Sigmoid colon (tissue), 7 donors: ENCODE measurements around the gene PIP4K2C. TPM values are rescaled to one million over a fixed set of nuclear protein-coding genes. Genes with fewer than 3 reads are reported as not detected.

Experiments used
- DNase-seq: peaks from one replicate; pipeline ENCODE4 v3.0.0-alpha.2; 2019
- H3K27ac ChIP-seq, 4 donors: fragments of 200-600 bp; sonication (generic); one replicate each; pipeline ENCODE4 v1.5.1; 2016 to 2019; ENCODE audit warnings: mild to moderate bottlenecking in 1 of 4
- H3K27me3 ChIP-seq, 3 donors: fragments of 200-600 bp; sonication (generic); one replicate each; pipeline ENCODE4 v1.5.1; 2019; ENCODE audit warnings: mild to moderate bottlenecking in 1 of 3
- H3K36me3 ChIP-seq, 4 donors: fragments of 200-600 bp; sonication (generic); one replicate each; pipeline ENCODE4 v1.5.1; 2016 to 2019
- H3K4me1 ChIP-seq, 4 donors: fragments of 200-600 bp; sonication (generic); one replicate each; pipeline ENCODE4 v1.5.1; 2017 to 2019
- H3K4me3 ChIP-seq, 4 donors: fragments of 200-600 bp; sonication (generic); one replicate each; pipeline ENCODE4 v1.5.1; 2017 to 2019; ENCODE audit warnings: mild to moderate bottlenecking in 2 of 4, moderate library complexity in 1 of 4
- H3K9me3 ChIP-seq, 4 donors: fragments of 200-600 bp in 3 of 4; sonication (generic) in 3 of 4; one replicate each; pipeline versions ENCODE4 v1.5.1 to v1.6.1; 2013 to 2019
- EP300 ChIP-seq, 4 donors: sonication (generic); formaldehyde crosslinking; IDR thresholded peaks; one replicate each; pipeline ENCODE4 v1.6.1; 2017; ENCODE audit warnings: antibody characterized with exemption in 4 of 4
- POLR2A ChIP-seq, 2 donors: fragments of 450-650 bp; IDR thresholded peaks; one replicate each; pipeline ENCODE4 v1.6.1; 2016; ENCODE audit warnings: antibody characterized with exemption in 2 of 2, mild to moderate bottlenecking in 2 of 2, moderate library complexity in 2 of 2
- POLR2AphosphoS5 ChIP-seq, 4 donors: sonication (generic); formaldehyde crosslinking; IDR thresholded peaks; one replicate each; pipeline ENCODE4 v1.6.1; 2017; ENCODE audit warnings: antibody characterized with exemption in 4 of 4
- WGBS, 2 donors: extraction: QIAGEN DNeasy Blood & Tissue Kit; methylation state at CpG; one replicate each; pipeline ENCODE4 v1.1.7; 2013; 5-methylcytosine and 5-hydroxymethylcytosine counted together
- intact Hi-C: fragments of 100-400 bp; cut with DNase I; formaldehyde crosslinking; loops from one replicate; pipeline ENCODE4 v1.15.1; 2023
- polyA plus RNA-seq, 3 donors: library from polyadenylated mRNA; stranded (reverse); fragments of 200-250 nt; gene quantifications; one replicate each; pipeline ENCODE4 v1.2.3, GENCODE V29; 2013
- total RNA-seq, 4 donors: library from RNA; depleted of rRNA; stranded (reverse); fragments of >200 nt; gene quantifications; one replicate each; pipeline ENCODE4 v1.1.0, GENCODE V29; 2016
- TF ChIP-seq, protein P1 (sequence below), 4 experiments: fragments of 450-650 bp in 3 of 4; fragments of 200-600 bp in 1 of 4; IDR thresholded peaks; one replicate each; pipeline ENCODE4 v1.5.1; 2016 to 2019; ENCODE audit warnings: antibody characterized with exemption in 4 of 4, mild to moderate bottlenecking in 3 of 4, moderate library complexity in 2 of 4
- donor health status: healthy with polysubstance abuse.
- donor health status: Bipolar disorder and iron deficiency.
- donor health status: healthy.

Gene PIP4K2C
- total and polyA plus RNA-seq, 7 donors: 13.3 to 30.5 (median 21.0) TPM

DNA sequence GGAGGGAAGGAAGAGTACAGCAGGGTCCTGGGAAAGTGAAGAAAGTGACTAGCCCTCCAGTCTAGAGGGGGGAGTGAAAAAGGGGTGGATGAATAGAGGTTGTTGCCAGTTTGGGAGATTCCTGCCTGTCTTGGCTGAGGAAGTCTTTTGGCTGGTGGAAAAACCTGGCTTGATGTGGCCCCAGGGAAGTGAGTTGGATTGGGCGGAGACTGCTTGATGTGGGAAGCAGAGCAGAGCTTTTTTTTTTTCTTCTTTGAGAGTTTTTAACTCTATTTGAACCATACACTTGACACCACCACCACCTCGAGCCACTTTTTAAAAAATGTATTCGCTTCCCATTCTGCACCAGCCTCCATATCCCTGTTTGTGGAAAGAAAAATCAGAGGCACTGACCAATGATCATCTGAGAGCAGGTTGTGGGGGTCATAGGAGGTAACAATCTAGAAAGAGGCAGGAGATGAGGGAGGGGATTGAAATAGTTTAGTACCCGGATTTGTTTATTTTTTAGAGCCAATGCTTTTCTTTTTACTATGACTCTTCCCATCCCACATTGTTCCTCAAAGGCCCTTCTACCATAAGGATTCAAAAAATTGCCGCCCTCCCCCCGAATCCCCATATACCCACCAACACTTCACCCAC is 12.9 kb downstream of the PIP4K2C start:
- H3K36me3 ChIP-seq: peaks cover 7 to 57% (median 27%) of the 10 kb centered on the region in 4 donors
- WGBS, 2 donors: 37 to 43% methylated on average over 6 of the region's 6 CpGs
- peak; percentile 90 for DNase-seq

DNA sequence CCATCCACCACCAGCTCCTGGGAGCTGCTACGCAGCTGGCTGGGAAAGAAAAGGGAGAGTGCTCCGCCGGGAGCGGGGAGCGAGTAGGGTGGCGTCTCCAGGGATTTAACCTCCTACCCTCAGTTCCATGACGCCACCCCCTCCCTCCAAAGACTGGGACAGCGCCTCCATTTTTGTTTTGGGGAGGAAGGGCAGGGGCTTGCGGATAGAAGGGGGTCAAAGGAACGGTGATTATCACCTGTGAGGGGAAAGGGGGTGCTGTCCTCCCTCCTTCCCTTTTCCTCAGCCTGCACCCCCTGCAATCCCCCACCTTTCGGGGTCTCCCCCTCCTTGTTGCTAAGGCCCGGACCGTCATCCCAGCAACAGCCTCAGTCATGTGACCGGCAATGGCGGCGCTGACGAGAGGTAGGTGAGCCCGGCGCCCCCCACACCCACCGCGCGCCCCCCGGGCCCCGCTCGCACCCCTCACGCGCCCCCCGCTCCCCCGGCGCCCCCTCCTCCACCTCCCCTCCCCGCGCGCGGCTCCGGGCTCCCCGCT is 13.5 kb downstream of the PIP4K2C start, which contains the start of gene DTX3:
Gene DTX3, plus strand, starts transcription at position 371 of the 538 bp plus-strand sequence. CDS start 1,694 bp downstream, outside the sequence.
- WGBS, 2 donors: 4% methylated on average over 36 of the region's 36 CpGs
- H3K9me3 ChIP-seq: no peaks in the 10 kb centered on the region
- H3K4me1 ChIP-seq: peaks cover 0 to 31% (median 30%) of the 10 kb centered on the region in 4 donors
- no peaks in the 10 kb centered on the region for H3K27me3 ChIP-seq
- peaks cover 7 to 51% (median 22%) of the 10 kb centered on the region in 4 donors for H3K36me3 ChIP-seq
- peak within 1 kb of the TSS; percentile 97 to 99 (median 98) for H3K27ac ChIP-seq
- intact Hi-C loops: no loop called here
- peak in 2 of 4 donors; percentile 37 to 53 for TF ChIP-seq POLR2AphosphoS5 (IDR thresholded peaks at IDR 0.05)
- TF ChIP-seq POLR2A (IDR thresholded peaks at IDR 0.05): peak in 1 of 2 donors; percentile 22
- TF ChIP-seq EP300 (IDR thresholded peaks at IDR 0.05): no peak
- TF ChIP-seq, protein P1, sequence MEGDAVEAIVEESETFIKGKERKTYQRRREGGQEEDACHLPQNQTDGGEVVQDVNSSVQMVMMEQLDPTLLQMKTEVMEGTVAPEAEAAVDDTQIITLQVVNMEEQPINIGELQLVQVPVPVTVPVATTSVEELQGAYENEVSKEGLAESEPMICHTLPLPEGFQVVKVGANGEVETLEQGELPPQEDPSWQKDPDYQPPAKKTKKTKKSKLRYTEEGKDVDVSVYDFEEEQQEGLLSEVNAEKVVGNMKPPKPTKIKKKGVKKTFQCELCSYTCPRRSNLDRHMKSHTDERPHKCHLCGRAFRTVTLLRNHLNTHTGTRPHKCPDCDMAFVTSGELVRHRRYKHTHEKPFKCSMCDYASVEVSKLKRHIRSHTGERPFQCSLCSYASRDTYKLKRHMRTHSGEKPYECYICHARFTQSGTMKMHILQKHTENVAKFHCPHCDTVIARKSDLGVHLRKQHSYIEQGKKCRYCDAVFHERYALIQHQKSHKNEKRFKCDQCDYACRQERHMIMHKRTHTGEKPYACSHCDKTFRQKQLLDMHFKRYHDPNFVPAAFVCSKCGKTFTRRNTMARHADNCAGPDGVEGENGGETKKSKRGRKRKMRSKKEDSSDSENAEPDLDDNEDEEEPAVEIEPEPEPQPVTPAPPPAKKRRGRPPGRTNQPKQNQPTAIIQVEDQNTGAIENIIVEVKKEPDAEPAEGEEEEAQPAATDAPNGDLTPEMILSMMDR (IDR thresholded peaks at IDR 0.05): no peak
- H3K4me3 ChIP-seq: peak within 1 kb of the TSS; percentile 69 to 90 (median 76)
- DNase-seq: peak; percentile 78

More for the DNA sequence above, 12.9 kb downstream of the PIP4K2C start:
- Histone ChIP-seq H3K4me3 (peak overlapping the region; percentile 69 to 90 (median 76)), H3K9me3 (no peaks in the 10 kb centered on the region), H3K27me3 (no peaks in the 10 kb centered on the region), H3K27ac (peak overlapping the region; percentile 97 to 99 (median 98)), H3K4me1 (peaks cover 0 to 25% (median 24%) of the 10 kb centered on the region in 4 donors)
- intact Hi-C loops: no loop called here
- TF ChIP-seq POLR2A (IDR thresholded peaks at IDR 0.05): no peak
- peak; percentile 25 to 57 (median 54) for TF ChIP-seq POLR2AphosphoS5 (IDR thresholded peaks at IDR 0.05)

DNA sequence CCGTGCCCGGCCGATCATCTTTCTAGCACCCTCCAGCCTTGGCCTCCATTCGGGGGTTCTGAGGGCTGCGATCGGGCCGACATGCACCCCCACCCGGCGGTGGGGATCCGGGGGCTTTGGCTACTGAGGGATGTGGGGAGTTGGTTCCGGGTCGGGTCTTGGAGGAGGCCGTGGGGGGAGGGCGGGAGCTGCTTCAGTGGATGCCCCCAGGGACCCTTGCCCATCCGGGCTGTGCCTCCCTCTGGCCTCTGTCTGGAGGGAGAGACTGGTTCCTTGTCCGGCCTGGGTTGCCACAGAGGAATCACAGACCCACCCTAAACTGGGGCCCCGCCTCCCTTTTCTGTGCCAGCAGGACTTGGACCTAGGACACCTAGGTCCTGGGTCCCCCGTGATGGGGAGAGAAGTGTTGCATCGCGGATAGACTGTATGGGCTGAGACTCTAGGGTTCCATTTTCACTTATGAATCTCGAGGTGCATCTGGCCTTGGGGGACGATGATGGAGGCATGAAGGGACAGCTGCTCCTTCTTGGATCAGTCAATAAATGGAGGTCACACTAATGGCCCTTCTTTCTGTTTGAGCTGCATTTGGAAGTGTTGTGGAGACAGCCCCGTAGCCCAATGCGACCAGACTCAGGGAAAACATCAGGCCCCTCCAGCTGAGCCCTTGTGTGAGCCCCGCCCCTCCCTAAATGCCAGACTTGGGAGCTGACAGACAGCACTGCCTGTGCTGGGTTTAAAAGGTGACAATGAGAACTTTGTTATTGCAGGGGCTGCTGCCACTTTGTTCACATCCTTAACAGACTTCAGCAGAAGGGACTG is 14.2 kb downstream of the PIP4K2C start:
- peaks cover 4 to 44% (median 19%) of the 10 kb centered on the region in 4 donors for H3K36me3 ChIP-seq
- peaks cover 0 to 38% (median 36%) of the 10 kb centered on the region in 4 donors for H3K4me1 ChIP-seq
- TF ChIP-seq EP300 (IDR thresholded peaks at IDR 0.05) (no peak), POLR2A (IDR thresholded peaks at IDR 0.05) (peak in 1 of 2 donors; percentile 16), POLR2AphosphoS5 (IDR thresholded peaks at IDR 0.05) (peak in 1 of 4 donors; percentile 33)
- 13 to 14% methylated on average over 25 of the region's 25 CpGs for WGBS, 2 donors
- intact Hi-C loops: loop anchor here (5.0 kb wide), 1 partner anchor 58 kb away; the partner anchor contains the start of gene DCTN2
- no peaks in the 10 kb centered on the region for H3K9me3 ChIP-seq
- peak; percentile 81 for DNase-seq
- H3K27me3 ChIP-seq: no peaks in the 10 kb centered on the region
- H3K4me3 ChIP-seq: peak overlapping the region; percentile 69 to 90 (median 76)
- H3K27ac ChIP-seq: peak overlapping the region; percentile 97 to 99 (median 98)

DNA sequence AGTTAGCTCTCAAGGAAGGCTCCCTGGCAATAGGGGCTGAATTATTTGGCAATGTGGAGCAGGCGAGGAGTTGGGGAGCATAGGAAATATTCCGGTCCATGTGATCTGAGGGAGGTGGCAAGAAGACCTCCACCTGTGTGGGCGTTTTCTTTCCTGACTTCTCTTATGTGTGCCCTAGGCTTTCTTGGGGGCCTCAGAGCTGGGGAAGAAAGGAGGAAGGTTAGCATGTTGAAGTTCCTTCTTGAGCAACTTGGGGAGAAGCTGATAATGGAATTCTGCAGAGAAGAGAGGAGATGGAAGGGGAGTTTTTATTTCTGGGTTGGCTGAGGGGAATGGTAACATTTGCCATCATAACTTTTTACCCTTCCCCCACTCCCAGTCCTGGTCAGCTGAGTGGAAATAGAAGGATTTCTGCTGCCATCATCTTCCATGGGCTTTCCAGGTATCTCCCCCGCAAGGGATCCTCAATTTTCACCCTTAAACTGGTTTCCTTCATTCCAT is 14.9 kb downstream of the PIP4K2C start:
- DNase-seq: no peak
- TF ChIP-seq POLR2AphosphoS5 (IDR thresholded peaks at IDR 0.05) (no peak), EP300 (IDR thresholded peaks at IDR 0.05) (no peak), POLR2A (IDR thresholded peaks at IDR 0.05) (no peak)
- TF ChIP-seq, protein P1 (IDR thresholded peaks at IDR 0.05): no peak
- Histone ChIP-seq H3K36me3 (peaks cover 0 to 38% (median 16%) of the 10 kb centered on the region in 4 donors), H3K4me3 (peak overlapping the region in 3 of 4 donors; percentile 75 to 90 (median 78)), H3K4me1 (peaks cover 0 to 43% (median 40%) of the 10 kb centered on the region in 4 donors), H3K27me3 (no peaks in the 10 kb centered on the region), H3K9me3 (no peaks in the 10 kb centered on the region), H3K27ac (peak overlapping the region; percentile 97 to 99 (median 98))
- intact Hi-C loops: loop anchor here (5.0 kb wide), 1 partner anchor 59 kb away; the partner anchor contains the start of gene DCTN2
- WGBS, 2 donors: 81 to 84% methylated on average over 4 of the region's 4 CpGs

DNA sequence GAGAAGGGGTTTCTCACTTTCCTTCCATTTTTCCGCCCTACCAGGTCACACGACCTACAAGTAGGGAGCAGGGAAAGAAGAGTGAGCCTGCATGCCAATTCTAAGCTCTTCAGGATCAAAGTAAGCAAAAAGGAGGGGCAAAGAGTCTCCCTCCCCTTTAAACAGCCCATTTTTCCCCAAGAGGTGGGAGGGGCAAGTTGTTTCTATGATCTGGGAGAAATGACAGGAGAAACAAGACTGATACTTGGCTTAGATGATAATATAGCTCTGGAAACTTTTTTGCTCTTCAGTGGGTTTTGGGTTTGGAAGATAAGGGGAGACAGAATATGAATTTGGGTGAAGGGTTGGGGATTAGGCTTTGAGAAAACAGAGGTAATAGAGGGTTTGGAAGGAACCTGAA is 15.4 kb downstream of the PIP4K2C start:
- peaks cover 0 to 48% (median 41%) of the 10 kb centered on the region in 4 donors for H3K4me1 ChIP-seq
- intact Hi-C loops: loop anchor here (5.0 kb wide), 1 partner anchor 59 kb away; the partner anchor contains the start of gene DCTN2
- WGBS, 2 donors: 64 to 74% methylated on average over 2 of the region's 2 CpGs

More for the DNA sequence above, 15.4 kb downstream of the PIP4K2C start:
- no peak overlapping the region for H3K4me3 ChIP-seq
- H3K36me3 ChIP-seq: peaks cover 0 to 32% (median 15%) of the 10 kb centered on the region in 4 donors
- no peaks in the 10 kb centered on the region for H3K27me3 ChIP-seq
- H3K9me3 ChIP-seq: no peaks in the 10 kb centered on the region
- TF ChIP-seq EP300 (IDR thresholded peaks at IDR 0.05) (no peak), POLR2A (IDR thresholded peaks at IDR 0.05) (no peak), POLR2AphosphoS5 (IDR thresholded peaks at IDR 0.05) (no peak)
- TF ChIP-seq, protein P1 (IDR thresholded peaks at IDR 0.05): no peak
- DNase-seq: no peak
- H3K27ac ChIP-seq: peak overlapping the region; percentile 97 to 99 (median 98)
